ENCODE data around the gene CYP4A22. TPM values are rescaled to one million over a fixed set of nuclear protein-coding genes. Genes with fewer than 3 reads are reported as not detected.

Gene CYP4A22
- total RNA-seq, 1 experiment from 2014 or later: not detected

GRCh38 chr1:47178020-47178419, 40.8 kb downstream of the CYP4A22 start:
- H2BK5ac ChIP-seq (ENCODE audit: insufficient read length, low read length): no peak overlapping the region
- H4K91ac ChIP-seq (ENCODE audit: insufficient read length, low read depth, low read length): no peak overlapping the region
- no peaks in the 10 kb centered on the region for H4K20me1 ChIP-seq (ENCODE audit: control insufficient read depth, insufficient read depth, insufficient read length)
- no peaks in the 10 kb centered on the region for H3K79me2 ChIP-seq (ENCODE audit: insufficient read depth, low read length)
- no peak overlapping the region for H4K8ac ChIP-seq (replicated peaks; ENCODE audit: insufficient read length, low read depth, low read length)
- no peak overlapping the region for H3K23ac ChIP-seq (ENCODE audit: insufficient read length, low read depth, low read length)
- no peak overlapping the region for H3K9ac ChIP-seq (ENCODE audit: extremely low read depth, insufficient read length, low read length)
- H3K27me3 ChIP-seq (ENCODE audit: insufficient read depth, low read length): peaks cover 4% of the 10 kb centered on the region; the same call in 1 of the 2 replicates
- no peaks in the 10 kb centered on the region for H3K9me3 ChIP-seq (ENCODE audit: control insufficient read depth, low read depth, low read length)
- no peak overlapping the region for H2BK120ac ChIP-seq (ENCODE audit: low read depth, low read length, poor library complexity, severe bottlenecking)
- H3K4me3 Mint-ChIP-seq: no peak overlapping the region
- no CpG with 5 or more reads among the region's 6 CpGs for WGBS (ENCODE audit: extremely low coverage, insufficient read length, low lambda C conversion rate)
- no peak for DNase-seq
- H2BK12ac ChIP-seq (ENCODE audit: insufficient read length, low read depth, low read length): no peak overlapping the region
- no peak overlapping the region for H3T11ph ChIP-seq (ENCODE audit: low read length)
- H3K4ac ChIP-seq (ENCODE audit: low read depth, low read length): no peak overlapping the region
- H2AK5ac ChIP-seq (ENCODE audit: insufficient read length, low read length): no peak overlapping the region
- no peak overlapping the region for H3K4me2 ChIP-seq (ENCODE audit: insufficient read depth, insufficient read length, low read length)
- no peak overlapping the region for H3K56ac ChIP-seq (ENCODE audit: insufficient read length, low read depth, low read length)
- H3K27me3 Mint-ChIP-seq (ENCODE audit: low read depth): peaks cover 47% of the 10 kb centered on the region
- no peak overlapping the region for H4K5ac ChIP-seq (ENCODE audit: insufficient read length, low read depth, low read length)
- no peak overlapping the region for H3K27ac Mint-ChIP-seq
- H2BK20ac ChIP-seq (ENCODE audit: low read depth, low read length, poor library complexity, severe bottlenecking): no peak overlapping the region
- peaks cover 20% of the 10 kb centered on the region in 2 experiments for H3K4me1 Mint-ChIP-seq
- no peak overlapping the region for H3K18ac ChIP-seq (ENCODE audit: insufficient read length, low read depth, low read length)
- no peak overlapping the region for H2AFZ ChIP-seq (ENCODE audit: low read length)
- TF ChIP-seq CTCF (conservative IDR thresholded peaks at IDR 0.05): no peak
- peaks cover 8% of the 10 kb centered on the region for H3K23me2 ChIP-seq (ENCODE audit: insufficient read length, low read depth, low read length, poor library complexity, severe bottlenecking)
- peaks cover 2% of the 10 kb centered on the region; the same call in 1 of the 2 replicates for H3K4me1 ChIP-seq (ENCODE audit: insufficient read depth, low read length)
- H3K14ac ChIP-seq (ENCODE audit: insufficient read depth, low read length): no peak overlapping the region
- H3K9me3 Mint-ChIP-seq: no peaks in the 10 kb centered on the region
- H3K79me1 ChIP-seq (ENCODE audit: insufficient read depth, low read depth, low read length, poor library complexity, severe bottlenecking): no peaks in the 10 kb centered on the region
- no peaks in the 10 kb centered on the region for H3K36me3 Mint-ChIP-seq (ENCODE audit: insufficient read depth in 1 of 3, low read depth in 3 of 3)
- H3K27ac ChIP-seq (ENCODE audit: insufficient read length, low read depth, low read length): no peak overlapping the region
- no peak overlapping the region for H2BK15ac ChIP-seq (ENCODE audit: low read depth, low read length)
